IPS DF 19.7 (cell line): ENCODE results near the gene WNT6.

Experiments
- DNase-seq: peaks from one replicate; pipeline ENCODE4 v3.0.0-alpha.2; 2013; ENCODE audit warnings: low read depth, low spot score

WNT6 gene

GRCh38 chr2:218859556-218859987 is at the start of gene WNT6:
Gene WNT6 (plus strand): TSS chr2:218859805. CDS start chr2:218860038, 233 bp downstream.
- DNase-seq = no peak

GRCh38 chr2:218810256-218810655 is 49.3 kb upstream of the WNT6 start:
- no peak for DNase-seq

- DNase-seq = no peak
Observed at GRCh38 chr2:218811382-218811781, 48.2 kb upstream of the WNT6 start.

GRCh38 chr2:218812096-218812815 is 47.3 kb upstream of the WNT6 start:
- DNase-seq = no peak

GRCh38 chr2:218812861-218813260 is 46.7 kb upstream of the WNT6 start:
- no peak for DNase-seq

GRCh38 chr2:218813771-218814460 is 45.7 kb upstream of the WNT6 start:
- no peak for DNase-seq

- DNase-seq = no peak
Observed at GRCh38 chr2:218814540-218815243, 44.9 kb upstream of the WNT6 start.

GRCh38 chr2:218815244-218815637 is 44.4 kb upstream of the WNT6 start:
- no peak for DNase-seq

GRCh38 chr2:218815649-218816048 is 44.0 kb upstream of the WNT6 start:
- DNase-seq = no peak

- DNase-seq = no peak
Observed at GRCh38 chr2:218816561-218817011, 43.0 kb upstream of the WNT6 start.

- DNase-seq = no peak
Observed at GRCh38 chr2:218819093-218819492, 40.5 kb upstream of the WNT6 start.

GRCh38 chr2:218820746-218821369 is 38.7 kb upstream of the WNT6 start:
- no peak for DNase-seq

- DNase-seq = no peak
Observed at GRCh38 chr2:218821605-218822211, 37.9 kb upstream of the WNT6 start.

GRCh38 chr2:218822622-218823021 is 37.0 kb upstream of the WNT6 start:
- no peak for DNase-seq

- DNase-seq = no peak
Observed at GRCh38 chr2:218823196-218823855, 36.3 kb upstream of the WNT6 start.

GRCh38 chr2:218824004-218824403 is 35.6 kb upstream of the WNT6 start:
- no peak for DNase-seq

- DNase-seq = no peak
Observed at GRCh38 chr2:218826791-218827190, 32.8 kb upstream of the WNT6 start.

GRCh38 chr2:218827701-218828476 is 31.7 kb upstream of the WNT6 start:
- no peak for DNase-seq

- DNase-seq = no peak
Observed at GRCh38 chr2:218828477-218828778, 31.2 kb upstream of the WNT6 start.

GRCh38 chr2:218829868-218830451 is 29.6 kb upstream of the WNT6 start:
- DNase-seq = no peak
